Measurements from ENCODE around the gene ELMOD1.

Gene ELMOD1

GRCh38 chr11:107587306-107587979 is 3.5 kb upstream of the ELMOD1 start:
- DNase-seq = no peak

GRCh38 chr11:107591378-107592230 is 657 bp downstream of the ELMOD1 start:
- peak; percentile 25 for DNase-seq

GRCh38 chr11:107592231-107592590 is 1.3 kb downstream of the ELMOD1 start:
- DNase-seq = no peak

- DNase-seq = no peak
Measured at GRCh38 chr11:107592813-107593212, 1.9 kb downstream of the ELMOD1 start.

GRCh38 chr11:107593951-107594350 is 3.0 kb downstream of the ELMOD1 start:
- DNase-seq = no peak

GRCh38 chr11:107594736-107595135 is 3.8 kb downstream of the ELMOD1 start:
- DNase-seq = no peak

- DNase-seq = peak; percentile 9
Measured at GRCh38 chr11:107598225-107599139, 7.5 kb downstream of the ELMOD1 start.

- no peak for DNase-seq
Measured at GRCh38 chr11:107605061-107606006, 14.4 kb downstream of the ELMOD1 start.

- no peak for DNase-seq
Measured at GRCh38 chr11:107606141-107606540, 15.2 kb downstream of the ELMOD1 start.

- DNase-seq = no peak
Measured at GRCh38 chr11:107608809-107609208, 17.9 kb downstream of the ELMOD1 start.

GRCh38 chr11:107609400-107610218 is 18.7 kb downstream of the ELMOD1 start:
- DNase-seq = no peak

- DNase-seq = no peak
Measured at GRCh38 chr11:107612445-107612844, 21.5 kb downstream of the ELMOD1 start.

- no peak for DNase-seq
Measured at GRCh38 chr11:107619926-107620325, 29.0 kb downstream of the ELMOD1 start.

GRCh38 chr11:107621081-107621480 is 30.1 kb downstream of the ELMOD1 start:
- DNase-seq = no peak

GRCh38 chr11:107623183-107623582 is 32.2 kb downstream of the ELMOD1 start:
- no peak for DNase-seq

GRCh38 chr11:107624983-107625684 is 34.2 kb downstream of the ELMOD1 start:
- no peak for DNase-seq

GRCh38 chr11:107625685-107625989 is 34.7 kb downstream of the ELMOD1 start:
- no peak for DNase-seq

- DNase-seq = no peak
Measured at GRCh38 chr11:107631043-107631442, 40.1 kb downstream of the ELMOD1 start.

- DNase-seq = no peak
Measured at GRCh38 chr11:107631931-107632330, 41.0 kb downstream of the ELMOD1 start.

GRCh38 chr11:107646783-107647182 is 55.8 kb downstream of the ELMOD1 start:
- no peak for DNase-seq

- DNase-seq = no peak
Measured at GRCh38 chr11:107648242-107648641, 57.3 kb downstream of the ELMOD1 start.

All from stimulated activated CD4-positive, alpha-beta T cell treated with anti-CD3 and anti-CD28 coated beads, Interleukin-12 subunit alpha, Interleukin-12 subunit beta, amount 100 ng/mL, for 4 hours (primary cell).